ENCODE measurements around the gene SERPINH1.

The SERPINH1 gene

GRCh38 chr11:75555079-75555811, 6.8 kb upstream of the SERPINH1 start:
- DNase-seq (ENCODE audit: low spot score): no peak

- DNase-seq (ENCODE audit: low spot score): no peak
These were observed 5.8 kb upstream of the SERPINH1 start for GRCh38 chr11:75556275-75556674.

- peak; percentile 34 for DNase-seq (ENCODE audit: low spot score)
These were observed 4.2 kb upstream of the SERPINH1 start for GRCh38 chr11:75557666-75558494.

GRCh38 chr11:75558939-75559843, 2.9 kb upstream of the SERPINH1 start:
- DNase-seq (ENCODE audit: low spot score): peak; percentile 71

GRCh38 chr11:75560644-75561043, 1.4 kb upstream of the SERPINH1 start:
- DNase-seq (ENCODE audit: low spot score): no peak

GRCh38 chr11:75561426-75562047, 516 bp upstream of the SERPINH1 start:
- no peak for DNase-seq (ENCODE audit: low spot score)

- no peak for DNase-seq (ENCODE audit: low spot score)
These were observed 907 bp downstream of the SERPINH1 start for GRCh38 chr11:75562836-75563484.

GRCh38 chr11:75563501-75563977, 1.5 kb downstream of the SERPINH1 start:
- DNase-seq (ENCODE audit: low spot score): no peak

GRCh38 chr11:75563978-75564552, 2.0 kb downstream of the SERPINH1 start:
- DNase-seq (ENCODE audit: low spot score): no peak

- DNase-seq (ENCODE audit: low spot score): no peak
These were observed 3.3 kb downstream of the SERPINH1 start for GRCh38 chr11:75565221-75565814.

GRCh38 chr11:75565916-75566762, 4.1 kb downstream of the SERPINH1 start:
- DNase-seq (ENCODE audit: low spot score): no peak

GRCh38 chr11:75566763-75567279, 4.8 kb downstream of the SERPINH1 start:
- DNase-seq (ENCODE audit: low spot score): no peak

- DNase-seq (ENCODE audit: low spot score): no peak
These were observed 5.9 kb downstream of the SERPINH1 start for GRCh38 chr11:75567971-75568370.

- DNase-seq (ENCODE audit: low spot score): no peak
These were observed 6.7 kb downstream of the SERPINH1 start for GRCh38 chr11:75568616-75569219.

- no peak for DNase-seq (ENCODE audit: low spot score)
These were observed 8.6 kb downstream of the SERPINH1 start for GRCh38 chr11:75570559-75571139.

GRCh38 chr11:75571625-75572024, 9.6 kb downstream of the SERPINH1 start:
- no peak for DNase-seq (ENCODE audit: low spot score)

GRCh38 chr11:75572744-75573143, 10.7 kb downstream of the SERPINH1 start:
- DNase-seq (ENCODE audit: low spot score): peak; percentile 88
